ENCODE measurements around the gene TET3.

DNA sequence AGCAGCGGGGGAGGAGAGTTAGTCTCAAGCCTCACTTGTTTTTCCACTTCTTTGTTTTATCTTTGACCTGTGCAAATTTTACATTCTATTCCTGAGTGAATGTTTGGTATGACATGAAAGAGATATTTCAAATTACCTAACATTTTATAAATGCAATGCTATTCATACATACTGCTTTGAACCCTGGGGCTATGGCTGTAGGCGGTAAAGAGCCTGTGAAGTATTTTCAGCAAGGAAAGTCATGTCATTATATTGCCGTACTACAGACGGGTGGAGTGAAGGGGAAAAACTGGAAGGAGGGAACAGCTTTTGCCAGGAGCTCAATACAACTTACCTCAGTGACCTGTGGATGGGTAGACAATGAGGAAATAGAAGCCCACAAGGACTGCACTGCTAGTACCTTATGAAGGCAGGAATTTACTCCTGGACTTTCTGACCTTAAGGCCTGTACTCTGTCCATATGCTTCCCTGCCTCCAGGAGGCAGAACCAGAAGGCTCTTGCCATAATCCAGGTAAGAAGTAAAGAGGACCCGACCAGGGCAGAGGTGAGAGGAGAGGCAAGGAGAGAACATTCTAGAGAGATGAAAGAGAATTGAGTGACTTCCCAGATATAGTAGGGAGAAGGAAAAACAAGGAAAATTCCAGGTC lies 28.4 kb upstream of the TET3 start:
- TF ChIP-seq GATA2 (IDR thresholded peaks at IDR 0.05; ENCODE audit: low read depth, low read length), result no peak
- TF ChIP-seq GATA3 (IDR thresholded peaks at IDR 0.05; ENCODE audit: low read depth, low read length), result no peak

Data from SH-SY5Y (cell line).